K562 (cell line): ENCODE measurements around the gene CDC14A. TPM values are rescaled to one million over a fixed set of nuclear protein-coding genes. Genes with fewer than 3 reads are reported as not detected.

Experiments used
- ATAC-seq: fragments of 200-7000 bp; cut with Tn5 transposase; 3 replicates; pipeline ENCODE4 v1.9.1; 2020; ENCODE audit warnings: moderate library complexity
- BruUV-seq: library from RNA; stranded (reverse); fragments of 400-500 nt; replicated peaks from 2 replicates; lab custom pipeline; 2021; lab: Mats Ljungman, UMichigan
- CTCF ChIA-PET: fragments of 300-600 bp; formaldehyde crosslinking; extraction: SDS; loops from one replicate; lab custom pipeline; 2021; ENCODE audit warnings: low intra/inter-chr PET ratio; lab: Yijun Ruan, JAX
- POLR2A ChIA-PET: fragments of 300-600, 350-650 bp; sonication (Branson Sonifier 250); formaldehyde crosslinking; extraction: SDS; loops from one replicate; lab custom pipeline; 2021; ENCODE audit warnings: antibody characterized with exemption, inconsistent platforms; lab: Yijun Ruan, JAX
- DNase-seq, 4 experiments: peaks; one replicate each; pipeline versions ENCODE4 v3.0.0 to v3.0.0-alpha.2; 2011 to 2018; ENCODE audit warnings: low spot score in 3 of 4, mixed read lengths in 3 of 4; ENCODE audit errors: extremely low read depth in 1 of 4
- FAIRE-seq: peaks from 2 replicates; lab custom pipeline; 2011; peaks lifted over from hg19 to GRCh38; lab: Jason Lieb, UNC
- H2AFZ ChIP-seq: 2 replicates; pipeline ENCODE4 v1.6.0; 2011; ENCODE audit warnings: low read depth, low read length, control low read depth, inconsistent platforms
- H3K27ac ChIP-seq: fragments of 200-600 bp; 3 replicates; pipeline ENCODE4 v1.8.0; 2011; ENCODE audit warnings: low read depth, mild to moderate bottlenecking, control low read depth, inconsistent platforms, low read length, moderate library complexity, mixed read lengths; ENCODE audit errors: extremely low read depth
- H3K27me3 ChIP-seq, 2 experiments: fragments of 300-600 bp in 1 of 2; 2 replicates in 1 of 2; 3 replicates in 1 of 2; pipeline versions ENCODE4 v1.6.0 to v1.8.0; 2011; ENCODE audit warnings: inconsistent platforms in 2 of 2, low read length in 2 of 2, mild to moderate bottlenecking in 1 of 2, mixed read lengths in 1 of 2, moderate library complexity in 1 of 2; ENCODE audit not compliant: control insufficient read depth in 2 of 2, insufficient read depth in 2 of 2
- H3K36me3 ChIP-seq: fragments of 300-600 bp; 3 replicates; pipeline ENCODE4 v1.8.0; 2011; ENCODE audit warnings: mild to moderate bottlenecking, low read length, inconsistent platforms; ENCODE audit not compliant: control insufficient read depth, insufficient read depth
- H3K4me1 ChIP-seq, 2 experiments: fragments of 200-600 bp in 1 of 2; replicated peaks in 1 of 2; 2 replicates in 1 of 2; 3 replicates in 1 of 2; pipeline versions ENCODE4 v1.5.1 to v1.8.0; 2011; ENCODE audit warnings: inconsistent platforms in 2 of 2, low read length in 2 of 2, mild to moderate bottlenecking in 1 of 2, mixed read lengths in 1 of 2, moderate library complexity in 1 of 2; ENCODE audit not compliant: control insufficient read depth in 2 of 2, insufficient read depth in 2 of 2
- H3K4me2 ChIP-seq: 2 replicates; pipeline ENCODE4 v1.6.1; 2011; ENCODE audit warnings: low read length, control low read depth, inconsistent platforms, mixed read lengths; ENCODE audit not compliant: insufficient read depth
- H3K4me3 ChIP-seq: fragments of 200-600 bp; sonication (generic), shearing (Covaris generic); 2 replicates; pipeline ENCODE4 v1.5.1; 2016; ENCODE audit warnings: control low read depth, inconsistent platforms
- H3K79me2 ChIP-seq: fragments of 200-600 bp; 3 replicates; pipeline ENCODE4 v1.8.0; 2011; ENCODE audit warnings: low read length, inconsistent platforms; ENCODE audit not compliant: control insufficient read depth, insufficient read depth
- H3K9ac ChIP-seq, 2 experiments: 2 replicates each; pipeline versions ENCODE4 v1.6.0 to v1.6.1; 2011; ENCODE audit warnings: low read depth in 2 of 2, low read length in 2 of 2, control low read depth in 1 of 2, inconsistent platforms in 1 of 2, mild to moderate bottlenecking in 1 of 2, mixed read lengths in 1 of 2; ENCODE audit not compliant: insufficient read depth in 1 of 2
- H3K9me1 ChIP-seq: one replicate; pipeline ENCODE4 v1.6.0; 2011; ENCODE audit warnings: inconsistent platforms, mild to moderate bottlenecking, low read length, moderate library complexity; ENCODE audit not compliant: control insufficient read depth, insufficient read depth
- H3K9me3 ChIP-seq: replicated peaks from 2 replicates; pipeline ENCODE4 v1.5.1; 2011; ENCODE audit warnings: low read depth, low read length, inconsistent platforms; ENCODE audit not compliant: control insufficient read depth, insufficient read depth
- H4K20me1 ChIP-seq: replicated peaks from 2 replicates; pipeline ENCODE4 v1.6.1; 2011; ENCODE audit warnings: low read length, inconsistent platforms, mixed read lengths; ENCODE audit not compliant: control insufficient read depth, insufficient read depth
- ELF2 ChIP-seq: fragments of 250-450 bp; sonication (Bioruptor Pico); IDR thresholded peaks from 2 replicates; pipeline ENCODE4 v1.5.0; 2021; ENCODE audit warnings: mild to moderate bottlenecking
- MAFF ChIP-seq: IDR thresholded peaks from 2 replicates; pipeline ENCODE4 v1.6.1; 2012; ENCODE audit warnings: low read length, improper control_type of control experiment
- MAFG ChIP-seq: fragments of 450-650 bp; conservative IDR thresholded peaks from 2 replicates; pipeline ENCODE4 v1.6.1; 2016; ENCODE audit warnings: missing genetic modification characterization, missing compliant biosample characterization
- TGIF2 ChIP-seq: sonication (generic); formaldehyde crosslinking; IDR thresholded peaks from 2 replicates; pipeline ENCODE4 v1.8.1; 2022; ENCODE audit warnings: mild to moderate bottlenecking, missing genetic modification reagents, moderate library complexity
- ZNF197 ChIP-seq: fragments of 200-800 bp; sonication (Bioruptor generic); IDR thresholded peaks from 2 replicates; pipeline ENCODE4 v1.6.1; 2016; ENCODE audit warnings: low read depth, missing genetic modification characterization, missing compliant biosample characterization
- WGBS: fragments of 100-300 bp; shearing (Covaris generic); methylation state at CpG from one replicate; pipeline ENCODE4 v1.1.6; 2016; ENCODE audit warnings: low coverage, mixed read lengths; ENCODE audit not compliant: insufficient coverage; ENCODE audit errors: missing lambda C conversion rate; 5-methylcytosine and 5-hydroxymethylcytosine counted together
- in situ Hi-C: fragments of 300-500 bp; cut with MboI; formaldehyde crosslinking; loops from 4 replicates; pipeline ENCODE4 v1.15.0; 2018; ENCODE audit warnings: inconsistent platforms, mixed read lengths
- intact Hi-C: fragments of 100-400 bp; cut with micrococcal nuclease; formaldehyde crosslinking; loops from 2 replicates; pipeline ENCODE4 v1.14.2; 2022
- polyA plus RNA-seq, 8 experiments: library from polyadenylated mRNA; depleted of rRNA in 4 of 8; stranded (reverse) in 5 of 8; unstranded in 3 of 8; fragments of >200 nt; fragmentation: Nextera tagmentation in 2 of 8; fragmentation: Illumina TruSeq in 1 of 8; extraction: Ambion mirVana in 2 of 8; extraction: Trizol in 1 of 8; gene quantifications; 2 replicates each; pipeline versions ENCODE4 v1.2.1 to v1.2.3, GENCODE V29; 2011 to 2014; ENCODE audit warnings: inconsistent platforms in 1 of 8, missing spikeins in 1 of 8
- total RNA-seq, 7 experiments: library from RNA; depleted of rRNA in 6 of 7; stranded (reverse); fragments of >200 nt in 6 of 7; fragmentation: Illumina TruSeq in 2 of 7; extraction: Trizol in 2 of 7; gene quantifications; 2 replicates each; pipeline versions ENCODE4 v1.2.1 to v1.2.3, GENCODE V29; 2011 to 2021; ENCODE audit warnings: low replicate concordance in 1 of 7

CDC14A gene
- total and polyA plus RNA-seq, 9 of the 15 experiments (the other 6 are each of a cell fraction or from before 2014, with no cell fraction given): 17.0 to 74.3 (median 33.4) TPM

GRCh38 chr1:100438375-100438774 lies 86.1 kb downstream of the CDC14A start (continued):
- TF ChIP-seq MAFF (peak; percentile 48; the same call in 1 of the 2 replicates), MAFG (tag) (peak; percentile 61)

GRCh38 chr1:100438789-100439188 lies 86.5 kb downstream of the CDC14A start:
- 48% methylated on average over 3 of the region's 3 CpGs for WGBS
- FAIRE-seq: peak; percentile 64
- no peak for DNase-seq
- H3K27ac ChIP-seq: peak overlapping the region; percentile 49; the same call in 2 of the 3 replicates
- 0 out of 2 replicates have a peak, but pooled peaks cover 3% of the 10 kb centered on the region for H4K20me1 ChIP-seq
- intact Hi-C loops: no loop called here
- peaks cover 4 to 54% of the 10 kb centered on the region in 2 experiments for H3K4me1 ChIP-seq
- no peaks in the 10 kb centered on the region for H3K9me3 ChIP-seq
- CTCF ChIA-PET: no interaction called here
- in situ Hi-C loops: no loop called here
- no peak overlapping the region for H3K4me3 ChIP-seq
- peaks cover 56% of the 10 kb centered on the region for H3K36me3 ChIP-seq
- peaks cover 58% of the 10 kb centered on the region for H3K79me2 ChIP-seq
- no peaks in the 10 kb centered on the region for H3K27me3 ChIP-seq
- POLR2A ChIA-PET: interaction anchor here (0.8 to 1.9 kb wide), 2 partner anchors 19 to 76 kb away, joined by 3 to 5 read pairs; no protein-coding TSS in a partner anchor
- H3K4me2 ChIP-seq: no peak overlapping the region
- no peaks in the 10 kb centered on the region for H3K9me1 ChIP-seq
- H3K9ac ChIP-seq: no peak overlapping the region
- no peak overlapping the region for H2AFZ ChIP-seq
- ATAC-seq: peak; percentile 48
- TF ChIP-seq ELF2 (0 out of 2 replicates have a peak, but pooled peaks have one; percentile 9), TGIF2 (no peak), ZNF197 (CRISPR knock-in tag) (no peak)
- BruUV-seq: no TSS peak
